ENCODE data around the gene SUMF2.

The SUMF2 gene

GRCh38 chr7:56051339-56052191 lies 12.5 kb upstream of the SUMF2 start, which contains the start of the genes CCT6A and PSPH (continued):
- TF ChIP-seq, protein P1, sequence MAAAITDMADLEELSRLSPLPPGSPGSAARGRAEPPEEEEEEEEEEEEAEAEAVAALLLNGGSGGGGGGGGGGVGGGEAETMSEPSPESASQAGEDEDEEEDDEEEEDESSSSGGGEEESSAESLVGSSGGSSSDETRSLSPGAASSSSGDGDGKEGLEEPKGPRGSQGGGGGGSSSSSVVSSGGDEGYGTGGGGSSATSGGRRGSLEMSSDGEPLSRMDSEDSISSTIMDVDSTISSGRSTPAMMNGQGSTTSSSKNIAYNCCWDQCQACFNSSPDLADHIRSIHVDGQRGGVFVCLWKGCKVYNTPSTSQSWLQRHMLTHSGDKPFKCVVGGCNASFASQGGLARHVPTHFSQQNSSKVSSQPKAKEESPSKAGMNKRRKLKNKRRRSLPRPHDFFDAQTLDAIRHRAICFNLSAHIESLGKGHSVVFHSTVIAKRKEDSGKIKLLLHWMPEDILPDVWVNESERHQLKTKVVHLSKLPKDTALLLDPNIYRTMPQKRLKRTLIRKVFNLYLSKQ (tag by site-specific recombination; IDR thresholded peaks at IDR 0.05; ENCODE audit: borderline replicate concordance), result no peak
- TF ChIP-seq ZNF423 (tag by site-specific recombination; IDR thresholded peaks at IDR 0.05) (peak; percentile 82; the same call in 1 of the 2 replicates), ZBTB17 (tag by site-specific recombination; IDR thresholded peaks at IDR 0.05) (peak; percentile 65), ZNF843 (tag by site-specific recombination; IDR thresholded peaks at IDR 0.05) (peak; percentile 24; the same call in 1 of the 2 replicates), ZNF701 (tag by site-specific recombination; IDR thresholded peaks at IDR 0.05) (no peak), ZBTB20 (tag by site-specific recombination; IDR thresholded peaks at IDR 0.05) (peak; percentile 96), IKZF3 (tag by site-specific recombination; IDR thresholded peaks at IDR 0.05) (peak; percentile 100), ZNF776 (tag by site-specific recombination; IDR thresholded peaks at IDR 0.05; ENCODE audit: borderline replicate concordance) (no peak), KLF8 (tag by site-specific recombination; IDR thresholded peaks at IDR 0.05) (peak; percentile 82), HIC1 (tag by site-specific recombination; IDR thresholded peaks at IDR 0.05) (0 out of 2 replicates have a peak, but pooled peaks have one; percentile 15), ZNF580 (tag by site-specific recombination; IDR thresholded peaks at IDR 0.05) (0 out of 2 replicates have a peak, but pooled peaks have one; percentile 31), ZNF529 (tag by site-specific recombination; IDR thresholded peaks at IDR 0.05; ENCODE audit: insufficient replicate concordance) (no peak)

GRCh38 chr7:56053379-56053778 lies 10.7 kb upstream of the SUMF2 start:
- H3K27ac ChIP-seq (ENCODE audit: extremely low read depth, low read depth, low read length), result peak overlapping the region; percentile 24; the same call in 1 of the 2 replicates
- H3K4me3 ChIP-seq (ENCODE audit: low read depth, low read length), result no peak overlapping the region
- POLR2A ChIA-PET, result interaction anchor here (1.6 to 2.1 kb wide), 2 partner anchors 11 to 19 kb away, joined by 7 to 20 read pairs; partner anchors contain the start of gene SUMF2
- H3K36me3 ChIP-seq (ENCODE audit: control insufficient read depth in 2 of 2, insufficient read depth in 1 of 2, low read length in 2 of 2), result peaks cover 49 to 55% of the 10 kb centered on the region in 2 experiments
- no peaks in the 10 kb centered on the region for H3K9me3 ChIP-seq (ENCODE audit: control insufficient read depth, insufficient read depth, low read depth, low read length)
- peaks cover 15% of the 10 kb centered on the region for H3K4me1 ChIP-seq (ENCODE audit: control insufficient read depth, insufficient read depth, low read length)
- TF ChIP-seq ZNF140 (tag by site-specific recombination; IDR thresholded peaks at IDR 0.05), result no peak
- no peak for TF ChIP-seq HOXC10 (CRISPR knock-in tag; IDR thresholded peaks at IDR 0.05)
- TF ChIP-seq TCF7L2 (IDR thresholded peaks at IDR 0.05; ENCODE audit: borderline replicate concordance, low read depth, low read length), result no peak
- CTCF ChIA-PET, result interaction anchor here (1.0 kb wide), 1 partner anchor 21 kb away, joined by 3 read pairs; no protein-coding TSS in a partner anchor

DNA sequence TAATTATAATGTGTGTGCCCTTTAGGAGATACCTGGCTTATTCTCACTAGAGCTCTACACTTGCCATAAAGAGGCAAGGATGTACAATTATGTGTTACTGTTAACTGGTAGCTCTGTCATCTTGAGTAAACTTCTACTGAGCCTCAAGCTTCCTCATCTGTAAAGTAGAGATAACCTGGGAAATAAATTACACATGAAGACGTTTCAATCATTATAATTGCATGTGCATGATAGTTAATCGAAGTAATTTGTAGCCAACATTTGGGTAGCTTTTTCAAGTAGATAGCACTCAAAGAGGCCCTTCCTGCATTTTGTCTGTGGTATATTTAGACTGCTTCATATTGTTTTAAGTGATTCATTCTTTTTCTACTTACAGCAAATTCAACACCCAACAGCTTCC lies 10.1 kb upstream of the SUMF2 start:
- Histone ChIP-seq H3K9me3 (ENCODE audit: control insufficient read depth, insufficient read depth, low read depth, low read length) (no peaks in the 10 kb centered on the region), H3K36me3 (ENCODE audit: control insufficient read depth in 2 of 2, insufficient read depth in 1 of 2, low read length in 2 of 2) (peaks cover 55 to 60% of the 10 kb centered on the region in 2 experiments), H3K4me1 (ENCODE audit: control insufficient read depth, insufficient read depth, low read length) (peaks cover 13% of the 10 kb centered on the region), H3K27ac (ENCODE audit: extremely low read depth, low read depth, low read length) (no peak overlapping the region), H3K4me3 (ENCODE audit: low read depth, low read length) (no peak overlapping the region)
- CTCF ChIA-PET, result no interaction called here
- no peak for TF ChIP-seq ZSCAN4 (tag by site-specific recombination; IDR thresholded peaks at IDR 0.05)
- TF ChIP-seq ZNF23 (tag by site-specific recombination; IDR thresholded peaks at IDR 0.05; ENCODE audit: borderline replicate concordance), result no peak
- no peak for TF ChIP-seq ZNF530 (tag by site-specific recombination; IDR thresholded peaks at IDR 0.05; ENCODE audit: low read depth)
- TF ChIP-seq ZNF239 (tag by site-specific recombination; IDR thresholded peaks at IDR 0.05), result no peak
- no peak for TF ChIP-seq ZNF366 (tag by site-specific recombination; conservative IDR thresholded peaks at IDR 0.05)
- no peak for TF ChIP-seq ZNF555 (tag by site-specific recombination; conservative IDR thresholded peaks at IDR 0.05)
- no peak for TF ChIP-seq ZBTB20 (tag by site-specific recombination; IDR thresholded peaks at IDR 0.05)
- no peak for TF ChIP-seq ZNF707 (tag by site-specific recombination; IDR thresholded peaks at IDR 0.05)
- TF ChIP-seq ZNF776 (tag by site-specific recombination; IDR thresholded peaks at IDR 0.05; ENCODE audit: borderline replicate concordance), result no peak
- no peak for TF ChIP-seq BCL11A (tag by site-specific recombination; IDR thresholded peaks at IDR 0.05; ENCODE audit: low read depth)
- TF ChIP-seq KLF7 (tag by site-specific recombination; IDR thresholded peaks at IDR 0.05; ENCODE audit: borderline replicate concordance), result no peak
- TF ChIP-seq KLF8 (tag by site-specific recombination; IDR thresholded peaks at IDR 0.05), result no peak
- TF ChIP-seq ZFP69B (tag by site-specific recombination; IDR thresholded peaks at IDR 0.05), result no peak
- POLR2A ChIA-PET, result interaction anchor here (0.6 to 2.1 kb wide), 3 partner anchors 11 to 21 kb away, joined by 3 to 20 read pairs (median 7); partner anchors contain the start of gene SUMF2

Measured in HEK293 (cell line).